GM18498 (cell line): ENCODE data around the gene ZNF813.
"Not testable (repeated sequence)": the region's sequence is repeated elsewhere in the genome, so short reads cannot be mapped to it uniquely, and the experiment has no call there.

Experiments used
- ATAC-seq: cut with Tn5 transposase; IDR thresholded peaks from one replicate; pipeline ENCODE4 v1.9.1; 2021; ENCODE audit warnings: mild to moderate bottlenecking, moderate library complexity; ENCODE audit not compliant: unreplicated experiment

Gene ZNF813

GRCh38 chr19:53467485-53468262 is at the start of gene ZNF813:
TSS of gene ZNF813 (plus strand) at chr19:53467733. CDS start at chr19:53483823, 16,090 bp downstream.
- ATAC-seq, result peak; percentile 97

DNA sequence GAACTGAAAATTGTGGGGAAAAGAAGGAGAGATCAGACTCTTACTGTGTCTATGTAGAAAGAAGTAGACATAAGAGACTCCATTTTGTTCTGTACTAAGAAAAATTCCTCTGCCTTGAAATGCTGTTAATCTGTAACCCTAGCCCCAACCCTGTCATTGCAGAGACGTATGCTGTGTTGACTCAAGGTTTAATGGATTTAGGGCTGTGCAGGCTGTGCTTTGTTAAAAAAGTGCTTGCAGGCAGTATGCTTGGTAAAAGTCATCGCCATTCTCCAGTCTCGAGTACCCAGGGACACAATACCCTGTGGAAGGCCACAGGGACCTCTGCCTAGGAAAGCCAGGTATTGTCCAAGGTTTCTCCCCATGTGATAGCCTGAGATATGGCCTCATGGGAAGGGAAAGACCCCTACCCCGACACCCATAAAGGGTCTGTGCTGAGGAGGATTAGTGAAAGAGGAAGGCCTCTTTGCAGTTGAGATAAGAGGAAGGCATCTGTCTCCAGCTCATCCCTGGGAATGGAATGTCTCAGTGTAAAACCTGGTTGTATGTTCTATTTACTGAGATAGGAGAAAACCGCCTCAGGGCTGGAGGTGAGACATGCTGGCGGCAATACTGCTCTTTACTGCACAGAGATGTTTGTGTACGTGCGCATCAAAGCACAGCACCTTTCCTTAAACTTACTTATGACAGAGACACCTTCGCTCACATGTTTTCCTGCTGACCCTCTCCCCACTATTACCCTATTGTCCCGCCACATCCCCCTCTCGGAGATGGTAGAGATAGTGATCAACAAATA is 46.8 kb upstream of the ZNF813 start:
- ATAC-seq, result not testable (repeated sequence)

DNA sequence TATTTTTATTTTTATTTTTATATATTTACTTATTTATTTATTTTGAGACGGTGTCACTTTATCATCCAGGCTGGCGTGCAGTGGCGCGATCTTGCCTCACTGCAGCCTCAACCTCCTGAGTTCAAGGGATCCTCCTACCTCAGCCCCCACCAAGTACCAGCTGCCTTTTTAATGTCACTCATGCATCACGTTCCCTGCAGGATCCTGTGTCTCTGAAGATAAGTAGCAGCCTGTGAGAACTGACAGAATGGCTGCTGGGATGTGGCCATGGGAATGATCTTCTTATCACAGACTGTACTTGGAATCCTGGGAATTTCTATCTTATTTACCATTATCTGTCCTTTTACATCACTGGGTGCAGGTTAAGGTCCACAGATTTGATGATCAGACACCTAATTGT is 45.0 kb upstream of the ZNF813 start:
- no peak for ATAC-seq

GRCh38 chr19:53423074-53423473 is 44.5 kb upstream of the ZNF813 start:
- not testable (repeated sequence) for ATAC-seq

- not testable (repeated sequence) for ATAC-seq
Observed at GRCh38 chr19:53423680-53424079, 43.9 kb upstream of the ZNF813 start.

DNA sequence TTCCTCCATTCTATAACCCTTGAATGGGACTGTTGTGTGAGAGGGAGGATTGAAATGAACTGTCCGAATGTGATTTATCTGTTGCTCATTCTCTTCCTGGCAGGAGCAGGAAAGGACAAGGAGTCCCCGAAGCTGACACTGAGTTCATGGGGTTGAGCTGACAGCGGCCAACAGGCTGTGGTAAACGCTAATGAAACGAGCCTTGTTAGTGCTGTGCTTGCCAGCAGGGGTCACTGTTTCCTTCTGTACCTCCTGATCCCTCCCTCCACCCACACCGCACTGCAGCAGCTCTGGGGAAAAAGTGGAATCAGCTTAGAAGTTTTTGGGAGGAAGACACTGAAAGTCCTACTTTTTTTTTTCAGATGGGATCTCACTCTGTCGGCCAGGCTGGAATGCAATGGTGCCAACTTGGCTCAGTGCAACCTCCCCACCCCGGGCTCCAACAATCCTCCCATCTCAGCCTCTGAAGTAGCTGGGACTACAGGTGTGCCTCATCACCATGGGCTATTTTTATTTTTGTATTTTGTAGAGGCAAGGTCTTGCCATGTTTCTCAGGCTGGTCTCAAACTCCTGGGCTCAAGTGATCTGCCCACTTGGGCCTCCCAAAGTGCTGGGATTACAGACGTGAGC is 42.5 kb upstream of the ZNF813 start:
- no peak for ATAC-seq

DNA sequence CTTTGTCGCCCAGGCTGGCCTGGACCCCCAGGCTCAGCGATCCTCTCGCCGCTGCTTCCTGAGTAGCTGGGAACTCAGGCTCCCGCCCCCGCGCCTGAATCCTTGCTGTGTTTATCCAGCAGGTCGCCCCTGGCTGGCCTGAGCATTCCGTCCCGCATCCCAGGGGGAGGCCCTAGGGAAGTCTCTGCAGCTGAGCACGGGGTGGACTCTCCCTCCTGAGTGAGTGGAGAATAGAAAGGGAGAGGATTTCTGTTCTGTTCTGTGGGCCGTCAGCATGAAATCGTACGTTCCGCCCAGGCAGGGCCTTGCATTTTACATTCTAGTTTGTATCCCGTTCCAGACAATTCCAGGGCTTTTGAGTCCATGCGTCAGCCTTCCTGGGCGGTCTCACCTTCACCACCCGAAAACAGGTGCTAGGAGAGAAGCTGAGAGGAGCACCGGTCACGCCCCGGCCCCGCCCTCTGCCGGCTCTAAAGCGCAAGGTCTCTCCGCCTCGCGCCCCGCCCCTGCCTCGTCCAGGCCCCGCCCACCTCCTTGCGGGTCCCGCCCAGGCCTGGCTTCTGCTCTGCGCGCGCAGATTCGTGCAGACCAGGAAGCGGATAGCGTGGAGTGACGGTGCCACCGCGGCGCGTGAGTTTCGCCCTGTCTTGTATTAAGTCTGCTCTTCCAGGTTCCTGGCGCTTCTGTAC is 36.0 kb upstream of the ZNF813 start, which contains the start of gene ZNF761:
Gene ZNF761 (plus strand): TSS at position 586 of the 689 bp plus-strand sequence. CDS start 15,285 bp downstream, outside the sequence.
- peak; percentile 99 for ATAC-seq

- peak; percentile 34 for ATAC-seq
Observed at GRCh38 chr19:53432088-53432661, 35.4 kb upstream of the ZNF813 start.

GRCh38 chr19:53443809-53444208 is 23.7 kb upstream of the ZNF813 start:
- ATAC-seq, result not testable (repeated sequence)

GRCh38 chr19:53447196-53447595 is 20.3 kb upstream of the ZNF813 start:
- ATAC-seq, result not testable (repeated sequence)

DNA sequence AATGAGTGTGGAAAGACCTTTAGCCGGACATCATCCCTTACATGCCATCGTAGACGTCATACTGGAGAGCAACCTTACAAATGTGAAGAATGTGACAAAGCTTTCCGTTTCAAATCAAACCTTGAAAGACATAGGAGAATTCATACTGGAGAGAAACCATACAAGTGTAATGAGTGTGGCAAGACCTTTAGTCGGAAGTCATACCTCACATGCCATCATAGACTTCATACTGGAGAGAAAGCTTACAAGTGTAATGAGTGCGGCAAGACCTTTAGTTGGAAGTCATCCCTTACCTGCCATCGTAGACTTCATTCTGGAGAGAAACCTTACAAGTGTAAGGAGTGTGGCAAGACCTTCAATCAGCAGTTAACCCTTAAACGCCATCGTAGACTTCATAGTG is 11.7 kb upstream of the ZNF813 start:
- no peak for ATAC-seq

- ATAC-seq, result not testable (repeated sequence)
Observed at GRCh38 chr19:53460131-53460721, 7.3 kb upstream of the ZNF813 start.

DNA sequence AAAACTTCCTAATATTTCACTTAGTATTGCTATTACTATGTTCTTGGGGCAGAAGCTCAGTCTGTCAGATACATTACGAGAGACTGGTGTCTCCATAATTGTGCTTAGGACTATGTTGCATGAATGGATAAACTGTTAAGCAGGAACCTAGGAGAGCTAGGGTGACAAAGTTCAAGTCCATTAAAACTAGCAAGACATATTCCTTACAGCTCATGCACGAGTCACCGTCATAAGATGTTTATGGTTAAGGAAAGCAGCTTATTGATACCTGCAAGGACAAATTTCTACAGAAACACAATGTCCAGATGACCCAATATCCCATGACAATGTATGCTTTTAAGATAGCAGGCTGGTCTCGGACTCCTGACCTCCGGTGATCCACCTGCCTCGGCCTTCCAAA is 5.7 kb upstream of the ZNF813 start:
- no peak for ATAC-seq

DNA sequence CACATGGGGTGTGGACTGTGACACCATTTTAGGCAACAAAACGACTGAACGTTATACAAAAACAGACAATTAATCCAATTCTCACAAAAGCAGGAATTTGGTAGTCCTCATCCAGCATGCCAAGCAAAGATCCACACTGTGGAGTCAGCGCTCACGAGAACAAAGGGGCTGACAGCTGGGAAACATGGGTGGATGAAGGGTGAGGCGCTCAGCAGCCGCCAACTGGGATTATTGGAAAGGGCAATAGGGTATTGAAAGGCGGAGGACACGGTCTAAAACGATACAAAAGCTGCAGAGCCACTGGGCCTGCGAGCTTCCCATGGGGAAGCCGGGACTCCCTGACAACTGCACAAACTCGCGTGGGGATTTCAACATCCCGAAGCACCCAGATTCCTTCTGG is 4.7 kb upstream of the ZNF813 start:
- no peak for ATAC-seq

GRCh38 chr19:53463263-53463662 is 4.3 kb upstream of the ZNF813 start:
- no peak for ATAC-seq

DNA sequence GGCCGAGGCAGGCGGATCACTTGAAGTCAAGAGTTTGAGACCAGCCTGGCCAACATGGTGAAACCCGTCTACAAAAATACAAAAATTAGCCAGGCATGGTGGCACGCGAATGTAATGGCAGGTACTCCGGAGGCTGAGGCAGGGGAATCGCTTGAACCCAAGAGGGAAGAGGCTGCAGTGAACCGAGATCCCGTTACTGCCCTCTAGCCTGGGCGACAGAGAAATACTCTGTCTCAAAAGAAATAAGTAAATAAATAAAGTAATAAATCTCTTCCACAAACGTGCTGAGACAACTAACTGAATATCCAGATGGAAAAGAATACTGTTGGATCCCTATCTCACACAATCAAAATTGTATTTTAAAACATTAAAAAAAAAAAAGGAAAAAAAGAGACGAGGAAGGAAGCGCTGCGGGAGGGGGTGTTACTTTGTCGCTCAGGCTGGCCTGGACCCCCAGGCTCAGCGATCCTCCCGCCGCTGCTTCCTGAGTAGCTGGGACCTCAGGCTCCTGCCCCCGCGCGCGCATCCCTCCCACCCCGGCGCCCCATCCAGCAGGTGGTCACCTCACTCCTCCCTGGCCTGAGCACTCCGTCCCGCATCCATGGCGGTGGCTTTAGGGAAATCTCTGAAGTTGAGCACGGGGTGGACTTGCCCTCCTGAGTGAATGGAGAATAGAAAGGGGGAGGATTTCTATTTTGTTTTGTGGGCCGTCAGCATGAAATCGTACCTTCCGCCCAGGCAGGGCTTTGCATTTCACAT is 628 bp upstream of the ZNF813 start:
- ATAC-seq, result peak; percentile 14

DNA sequence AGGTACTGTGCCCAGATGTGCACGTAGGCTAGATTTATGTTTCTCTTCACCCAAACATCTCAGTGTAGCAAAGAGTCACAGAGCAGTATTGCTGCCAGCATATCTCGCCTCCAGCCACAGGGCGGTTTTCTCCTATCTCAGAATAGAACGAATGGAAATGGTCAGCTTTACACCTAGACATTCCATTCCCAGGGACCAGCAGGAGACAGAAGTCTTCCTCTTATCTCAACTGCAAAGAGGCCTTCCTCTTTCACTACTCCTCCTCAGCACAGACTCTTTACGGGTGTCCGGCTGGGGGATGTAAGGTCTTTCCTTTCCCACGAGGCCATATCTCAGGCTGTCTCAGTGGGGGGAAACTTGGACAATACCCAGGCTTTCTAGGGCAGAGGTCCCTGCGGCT is 1.1 kb downstream of the ZNF813 start:
- not testable (repeated sequence) for ATAC-seq

DNA sequence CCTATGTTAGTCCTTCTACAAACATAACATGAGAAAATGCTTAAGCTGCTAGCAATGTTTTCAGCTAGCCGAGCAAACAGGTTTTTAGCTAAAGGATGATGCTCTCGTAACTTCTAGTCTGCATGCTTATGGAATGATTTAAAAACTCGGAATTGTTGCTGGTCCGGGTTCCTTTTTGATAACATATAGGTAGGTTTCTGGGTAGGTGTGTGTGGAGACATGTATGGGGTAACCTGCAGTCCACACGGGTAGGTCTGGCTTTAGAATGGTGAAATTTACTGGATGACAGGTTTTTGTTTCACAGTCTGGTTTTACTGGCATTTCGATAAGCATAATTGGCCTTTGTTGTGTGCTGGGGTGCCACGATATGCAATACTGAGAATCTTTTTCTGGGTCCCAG is 4.4 kb downstream of the ZNF813 start:
- no peak for ATAC-seq

DNA sequence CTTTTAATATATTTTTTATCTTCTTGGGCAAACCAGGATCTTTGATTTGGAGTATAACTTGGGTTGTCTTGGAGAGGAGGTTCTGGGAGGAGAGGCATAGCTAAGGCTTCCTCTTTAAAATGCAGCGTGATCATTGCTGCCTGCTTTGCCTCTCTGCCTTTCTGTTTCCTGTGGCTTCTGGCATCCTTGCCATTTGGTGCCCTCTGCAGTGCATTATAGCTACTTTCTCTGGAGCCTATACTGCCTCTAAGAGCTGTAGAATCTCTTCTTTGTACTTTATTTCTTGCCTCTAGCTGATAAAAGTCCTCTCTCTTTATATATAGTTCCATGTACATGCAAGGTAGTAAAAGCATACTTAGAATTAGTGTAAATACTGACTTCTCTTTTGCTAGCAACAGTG is 7.3 kb downstream of the ZNF813 start:
- not testable (repeated sequence) for ATAC-seq
